IPS DF 4.7 (cell line): Measurements from ENCODE around the gene SLC5A3.

Experiments
- DNase-seq: peaks from one replicate; pipeline ENCODE4 v3.0.0-alpha.2; 2013; ENCODE audit warnings: low spot score; ENCODE audit errors: extremely low read depth

SLC5A3 gene

GRCh38 chr21:34073032-34073748, at the start of gene SLC5A3, which contains the start of gene MRPS6:
Gene SLC5A3 (plus strand): TSS chr21:34073578. CDS start chr21:34095199, 21,621 bp downstream.
Gene MRPS6 (plus strand): TSS chr21:34073578. CDS start chr21:34073701, 123 bp downstream.
- peak; percentile 25 for DNase-seq

GRCh38 chr21:34023691-34024373, 49.5 kb upstream of the SLC5A3 start:
- DNase-seq, result no peak

GRCh38 chr21:34024374-34024693, 49.0 kb upstream of the SLC5A3 start:
- no peak for DNase-seq

- no peak for DNase-seq
Measured at GRCh38 chr21:34027721-34028461, 45.5 kb upstream of the SLC5A3 start.

- DNase-seq, result peak; percentile 76
Measured at GRCh38 chr21:34029743-34030528, 43.4 kb upstream of the SLC5A3 start.

GRCh38 chr21:34031835-34032370, 41.5 kb upstream of the SLC5A3 start:
- no peak for DNase-seq

GRCh38 chr21:34034369-34035014, 38.9 kb upstream of the SLC5A3 start:
- DNase-seq, result no peak

- DNase-seq, result no peak
Measured at GRCh38 chr21:34035619-34036354, 37.6 kb upstream of the SLC5A3 start.

GRCh38 chr21:34037009-34037795, 36.2 kb upstream of the SLC5A3 start:
- DNase-seq, result no peak

GRCh38 chr21:34039678-34040382, 33.5 kb upstream of the SLC5A3 start:
- DNase-seq, result no peak

GRCh38 chr21:34042735-34043134, 30.6 kb upstream of the SLC5A3 start:
- no peak for DNase-seq

- no peak for DNase-seq
Measured at GRCh38 chr21:34043333-34043732, 30.0 kb upstream of the SLC5A3 start.

GRCh38 chr21:34046917-34047316, 26.5 kb upstream of the SLC5A3 start:
- no peak for DNase-seq

- no peak for DNase-seq
Measured at GRCh38 chr21:34047835-34048234, 25.5 kb upstream of the SLC5A3 start.

GRCh38 chr21:34052171-34052570, 21.2 kb upstream of the SLC5A3 start:
- no peak for DNase-seq

GRCh38 chr21:34054259-34054658, 19.1 kb upstream of the SLC5A3 start:
- no peak for DNase-seq

- DNase-seq, result no peak
Measured at GRCh38 chr21:34055615-34056014, 17.8 kb upstream of the SLC5A3 start.

GRCh38 chr21:34061983-34062382, 11.4 kb upstream of the SLC5A3 start:
- no peak for DNase-seq

- no peak for DNase-seq
Measured at GRCh38 chr21:34065027-34065426, 8.4 kb upstream of the SLC5A3 start.
